ENCODE results near the gene NTRK2.

DNA sequence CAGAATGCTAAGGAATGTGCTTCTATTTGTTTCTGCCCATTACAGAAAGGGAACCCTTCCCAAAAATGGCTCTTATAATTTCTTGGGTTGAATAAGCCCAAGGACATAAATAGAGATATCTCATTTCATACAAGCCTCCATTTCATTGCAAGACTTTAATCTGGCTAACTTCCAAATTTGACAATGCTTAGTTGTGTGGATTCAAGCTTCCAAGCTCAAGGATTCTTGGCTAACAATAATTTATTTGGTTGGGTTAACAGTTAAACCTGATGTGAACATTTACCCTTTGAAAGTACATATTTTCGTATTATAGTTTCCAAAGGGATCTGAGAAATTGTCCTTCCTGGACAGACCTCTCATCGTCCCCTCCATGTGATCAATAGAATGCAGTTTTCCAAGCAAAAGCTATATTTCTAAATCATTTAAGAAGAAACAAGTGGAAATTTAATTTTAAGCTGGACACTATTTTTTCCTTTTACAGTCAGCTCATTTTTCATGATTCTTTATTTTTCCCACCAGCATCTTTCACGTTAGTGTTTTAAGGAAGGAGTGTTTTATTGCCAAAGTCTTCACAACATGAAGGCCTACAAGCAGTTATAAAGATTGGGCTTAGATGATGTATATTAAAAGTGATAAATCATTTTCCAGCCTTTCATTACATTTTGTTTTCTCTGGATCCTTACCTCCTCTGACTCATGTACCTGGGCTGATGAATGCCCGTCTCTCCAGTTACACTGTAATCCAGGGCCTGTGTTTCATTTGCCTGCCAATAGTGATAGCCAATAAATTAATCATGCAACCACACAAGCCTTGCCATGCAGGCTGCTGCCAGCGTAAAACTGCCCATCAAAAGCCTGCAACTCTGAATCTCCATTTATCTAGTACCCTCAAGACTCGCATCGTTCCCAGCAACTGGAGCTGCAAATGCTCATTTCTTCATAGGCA lies 176.7 kb downstream of the NTRK2 start:
- TF ChIP-seq, protein P1, sequence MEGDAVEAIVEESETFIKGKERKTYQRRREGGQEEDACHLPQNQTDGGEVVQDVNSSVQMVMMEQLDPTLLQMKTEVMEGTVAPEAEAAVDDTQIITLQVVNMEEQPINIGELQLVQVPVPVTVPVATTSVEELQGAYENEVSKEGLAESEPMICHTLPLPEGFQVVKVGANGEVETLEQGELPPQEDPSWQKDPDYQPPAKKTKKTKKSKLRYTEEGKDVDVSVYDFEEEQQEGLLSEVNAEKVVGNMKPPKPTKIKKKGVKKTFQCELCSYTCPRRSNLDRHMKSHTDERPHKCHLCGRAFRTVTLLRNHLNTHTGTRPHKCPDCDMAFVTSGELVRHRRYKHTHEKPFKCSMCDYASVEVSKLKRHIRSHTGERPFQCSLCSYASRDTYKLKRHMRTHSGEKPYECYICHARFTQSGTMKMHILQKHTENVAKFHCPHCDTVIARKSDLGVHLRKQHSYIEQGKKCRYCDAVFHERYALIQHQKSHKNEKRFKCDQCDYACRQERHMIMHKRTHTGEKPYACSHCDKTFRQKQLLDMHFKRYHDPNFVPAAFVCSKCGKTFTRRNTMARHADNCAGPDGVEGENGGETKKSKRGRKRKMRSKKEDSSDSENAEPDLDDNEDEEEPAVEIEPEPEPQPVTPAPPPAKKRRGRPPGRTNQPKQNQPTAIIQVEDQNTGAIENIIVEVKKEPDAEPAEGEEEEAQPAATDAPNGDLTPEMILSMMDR (IDR thresholded peaks at IDR 0.05; ENCODE audit: low read length) = no peak
- no peak for TF ChIP-seq EZH2 (IDR thresholded peaks at IDR 0.05; ENCODE audit: borderline replicate concordance, low read length)
